Stimulated activated CD8-positive, alpha-beta memory T cell treated with anti-CD3 and anti-CD28 coated beads, Interleukin-12 subunit alpha, Interleukin-12 subunit beta, amount 100 ng/mL, for 24 hours (primary cell): ENCODE data around the gene DTNBP1.

Experiments used
- DNase-seq: peaks from one replicate; pipeline ENCODE4 v3.0.0-alpha.2; 2020; ENCODE audit errors: extremely low read depth

DTNBP1 gene

GRCh38 chr6:15533379-15534026 is 129.3 kb downstream of the DTNBP1 start:
- DNase-seq, result no peak

GRCh38 chr6:15531973-15532372 is 130.9 kb downstream of the DTNBP1 start:
- no peak for DNase-seq

- DNase-seq, result no peak
Measured at GRCh38 chr6:15530411-15530810, 132.4 kb downstream of the DTNBP1 start.

- no peak for DNase-seq
Measured at GRCh38 chr6:15528870-15529269, 134.0 kb downstream of the DTNBP1 start.

- DNase-seq, result no peak
Measured at GRCh38 chr6:15527838-15528617, 134.8 kb downstream of the DTNBP1 start.

GRCh38 chr6:15526212-15526701 is 136.6 kb downstream of the DTNBP1 start:
- DNase-seq, result no peak

GRCh38 chr6:15524861-15525401 is 137.9 kb downstream of the DTNBP1 start:
- DNase-seq, result no peak

GRCh38 chr6:15523679-15524630 is 138.9 kb downstream of the DTNBP1 start:
- DNase-seq, result no peak

- DNase-seq, result no peak
Measured at GRCh38 chr6:15522856-15523529, 139.8 kb downstream of the DTNBP1 start.

GRCh38 chr6:15522427-15522826 is 140.4 kb downstream of the DTNBP1 start:
- DNase-seq, result no peak

GRCh38 chr6:15522026-15522425 is 140.8 kb downstream of the DTNBP1 start:
- DNase-seq, result no peak

- DNase-seq, result no peak
Measured at GRCh38 chr6:15521582-15521981, 141.2 kb downstream of the DTNBP1 start.

GRCh38 chr6:15520626-15521203 is 142.1 kb downstream of the DTNBP1 start:
- DNase-seq, result no peak

- no peak for DNase-seq
Measured at GRCh38 chr6:15519681-15520080, 143.1 kb downstream of the DTNBP1 start.

GRCh38 chr6:15518878-15519277 is 143.9 kb downstream of the DTNBP1 start:
- DNase-seq, result no peak

- DNase-seq, result no peak
Measured at GRCh38 chr6:15518057-15518456, 144.8 kb downstream of the DTNBP1 start.

GRCh38 chr6:15517600-15517999 is 145.2 kb downstream of the DTNBP1 start:
- DNase-seq, result no peak

GRCh38 chr6:15516923-15517560 is 145.8 kb downstream of the DTNBP1 start:
- no peak for DNase-seq

GRCh38 chr6:15516378-15516777 is 146.4 kb downstream of the DTNBP1 start:
- no peak for DNase-seq

GRCh38 chr6:15515660-15516375 is 147.0 kb downstream of the DTNBP1 start:
- DNase-seq, result no peak
